ENCODE measurements around the gene COMMD1.
A peak's percentile ranks its signal among the peaks of the same experiment; 100 is the strongest.
"Not testable (repeated sequence)": the region's sequence is repeated elsewhere in the genome, so short reads cannot be mapped to it uniquely, and the experiment has no call there.

The COMMD1 gene

GRCh38 chr2:61966087-61966727 is 60.7 kb downstream of the COMMD1 start:
- no peak for DNase-seq

GRCh38 chr2:61967262-61967661 is 61.8 kb downstream of the COMMD1 start:
- DNase-seq: no peak

DNA sequence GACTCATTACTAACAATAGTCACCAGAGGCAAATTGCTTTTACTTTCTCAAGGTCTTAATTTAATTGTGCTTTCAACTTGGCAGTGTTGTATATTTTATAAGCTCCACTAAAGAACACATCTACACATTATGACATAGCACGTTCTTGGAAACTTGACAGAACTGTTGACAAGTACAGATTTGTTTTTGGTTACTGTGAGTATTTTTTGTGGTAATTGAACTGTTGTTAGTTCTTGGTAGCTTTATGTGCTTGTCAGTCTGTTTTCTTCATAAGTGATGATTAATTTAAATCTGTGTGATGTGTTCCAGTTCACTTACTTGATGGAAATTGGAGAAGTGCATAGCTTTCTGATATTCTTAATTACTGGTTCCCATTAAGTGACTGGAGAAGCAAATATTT is 63.9 kb downstream of the COMMD1 start:
- no peak for DNase-seq

- peak; percentile 81 for DNase-seq
Observed at GRCh38 chr2:61970807-61971556, 65.5 kb downstream of the COMMD1 start.

GRCh38 chr2:61978522-61978921 is 73.0 kb downstream of the COMMD1 start:
- DNase-seq: no peak

- DNase-seq: no peak
Observed at GRCh38 chr2:61980758-61981157, 75.3 kb downstream of the COMMD1 start.

- no peak for DNase-seq
Observed at GRCh38 chr2:61984682-61985081, 79.2 kb downstream of the COMMD1 start.

- no peak for DNase-seq
Observed at GRCh38 chr2:61988462-61989366, 83.2 kb downstream of the COMMD1 start.

- DNase-seq: peak; percentile 12
Observed at GRCh38 chr2:61993422-61994024, 88.0 kb downstream of the COMMD1 start.

GRCh38 chr2:61994531-61994930 is 89.1 kb downstream of the COMMD1 start:
- no peak for DNase-seq

GRCh38 chr2:61995065-61995464 is 89.6 kb downstream of the COMMD1 start:
- DNase-seq: no peak

DNA sequence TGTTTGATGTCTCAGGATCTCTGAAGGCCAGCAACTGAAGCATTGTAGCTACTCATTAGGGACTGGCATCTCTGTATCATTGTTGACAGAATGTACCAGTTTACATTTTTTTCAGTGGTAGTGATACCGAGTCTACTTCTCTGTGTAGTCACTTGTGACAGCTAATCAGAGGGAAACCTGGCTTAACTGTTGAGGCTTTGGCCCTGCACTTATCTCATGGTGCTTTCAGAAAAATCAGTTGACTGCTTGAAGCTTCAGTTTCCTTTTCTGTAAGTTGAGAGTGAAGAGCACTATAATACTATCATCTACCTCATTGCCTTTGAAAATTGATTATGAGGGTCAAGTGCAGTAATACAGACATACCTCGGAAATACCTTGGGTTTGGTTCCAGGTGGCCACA is 90.0 kb downstream of the COMMD1 start:
- no peak for DNase-seq

GRCh38 chr2:61998426-61998825 is 93.0 kb downstream of the COMMD1 start:
- no peak for DNase-seq

DNA sequence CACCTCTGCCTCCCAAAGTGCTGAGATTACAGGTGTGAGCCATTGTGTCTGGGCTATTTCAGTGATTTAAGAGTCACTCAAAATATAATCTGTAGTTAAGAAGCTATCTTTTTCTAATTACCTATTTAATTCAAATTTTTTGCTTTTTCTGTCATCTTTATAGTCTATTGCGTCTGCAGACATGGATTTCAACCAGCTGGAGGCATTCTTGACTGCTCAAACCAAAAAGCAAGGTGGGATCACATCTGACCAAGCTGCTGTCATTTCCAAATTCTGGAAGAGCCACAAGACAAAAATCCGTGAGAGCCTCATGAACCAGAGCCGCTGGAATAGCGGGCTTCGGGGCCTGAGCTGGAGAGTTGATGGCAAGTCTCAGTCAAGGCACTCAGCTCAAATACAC is 95.1 kb downstream of the COMMD1 start:
- no peak for DNase-seq

GRCh38 chr2:62001431-62001830 is 96.0 kb downstream of the COMMD1 start:
- DNase-seq: no peak

DNA sequence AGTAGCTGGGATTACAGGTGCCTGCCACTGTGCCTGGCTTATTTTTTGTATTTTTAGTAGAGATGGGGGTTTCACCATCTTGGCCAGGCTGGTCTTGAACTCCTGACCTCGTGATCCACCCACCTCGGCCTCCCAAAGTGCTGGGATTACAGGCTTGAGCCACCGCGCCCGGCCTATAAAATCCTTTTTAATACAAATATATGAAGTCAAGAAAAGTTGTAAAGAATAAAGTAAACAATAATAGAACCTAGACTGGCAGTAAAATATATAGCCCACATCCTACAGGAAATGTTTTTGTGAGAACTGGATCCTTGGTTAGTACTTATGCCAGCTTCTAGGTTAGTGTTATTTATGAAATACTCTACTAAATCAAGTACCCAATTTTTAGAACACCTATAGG is 99.0 kb downstream of the COMMD1 start:
- DNase-seq: not testable (repeated sequence)

DNA sequence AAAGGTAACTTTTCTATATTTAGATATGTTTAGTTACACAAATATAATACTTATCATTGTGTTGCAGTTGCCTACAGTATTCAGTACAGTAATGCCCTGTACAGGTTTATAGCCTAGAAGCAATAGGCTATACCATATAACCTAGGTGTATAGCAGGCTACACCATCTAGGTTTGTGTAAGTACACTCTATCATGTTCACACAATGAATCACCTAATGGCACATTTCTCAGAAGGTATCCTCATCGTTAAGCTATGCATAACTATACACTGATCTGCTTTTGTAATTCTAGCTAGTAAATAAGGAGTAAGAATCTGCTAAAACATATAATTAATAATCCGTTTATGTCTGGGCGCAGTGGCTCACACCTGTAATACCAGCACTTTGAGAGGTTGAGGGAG is 102.1 kb downstream of the COMMD1 start:
- no peak for DNase-seq

DNA sequence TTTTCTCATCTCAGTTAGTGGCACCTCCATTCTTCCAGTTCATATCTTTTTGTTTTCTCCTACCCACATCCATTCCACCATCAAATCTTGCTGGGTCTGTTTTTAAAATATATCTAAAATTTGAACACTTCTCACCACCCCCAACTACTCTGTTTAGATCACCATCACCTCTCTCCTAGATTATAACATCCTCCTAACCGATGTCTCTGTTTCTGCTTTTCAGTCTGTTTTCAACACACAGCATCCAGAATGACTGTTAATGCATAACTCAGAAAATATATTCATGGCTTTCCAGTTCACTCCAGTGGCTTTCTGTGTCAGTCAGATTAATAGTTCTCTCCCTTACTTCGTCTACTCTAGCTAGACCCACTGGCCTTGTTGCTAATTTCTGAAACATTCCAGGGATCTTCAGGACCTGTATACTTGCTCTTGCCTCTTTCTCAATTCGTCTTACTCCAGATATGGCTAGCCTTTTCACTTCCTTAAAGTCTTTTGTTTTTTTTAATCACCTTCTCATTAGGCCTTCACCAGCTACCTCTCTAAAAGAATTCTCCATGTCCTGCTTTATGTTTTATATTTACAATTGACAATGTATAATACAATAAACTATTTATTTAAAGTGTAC is 105.3 kb downstream of the COMMD1 start:
- no peak for DNase-seq

- no peak for DNase-seq
Observed at GRCh38 chr2:62013641-62014040, 108.2 kb downstream of the COMMD1 start.

DNA sequence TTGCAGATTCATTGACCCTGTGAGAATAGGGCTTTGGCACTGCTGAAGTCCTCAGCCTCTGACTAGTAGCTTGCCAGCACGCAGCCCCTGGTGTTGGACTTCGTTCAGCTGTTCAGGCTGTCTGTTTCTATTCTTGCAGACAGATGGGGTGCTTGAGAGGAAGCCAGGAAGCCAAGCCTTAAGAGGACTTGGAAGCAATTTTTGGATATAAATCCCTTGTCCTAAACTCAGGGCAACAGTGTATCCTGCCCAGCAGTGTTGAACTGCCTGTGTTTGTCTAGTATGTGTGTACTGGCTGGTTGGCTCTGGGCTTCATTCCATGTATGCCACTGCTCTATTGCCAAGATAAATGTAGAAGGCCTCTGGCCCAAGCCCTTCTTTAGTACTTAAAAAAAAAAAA is 108.6 kb downstream of the COMMD1 start:
- DNase-seq: no peak

DNA sequence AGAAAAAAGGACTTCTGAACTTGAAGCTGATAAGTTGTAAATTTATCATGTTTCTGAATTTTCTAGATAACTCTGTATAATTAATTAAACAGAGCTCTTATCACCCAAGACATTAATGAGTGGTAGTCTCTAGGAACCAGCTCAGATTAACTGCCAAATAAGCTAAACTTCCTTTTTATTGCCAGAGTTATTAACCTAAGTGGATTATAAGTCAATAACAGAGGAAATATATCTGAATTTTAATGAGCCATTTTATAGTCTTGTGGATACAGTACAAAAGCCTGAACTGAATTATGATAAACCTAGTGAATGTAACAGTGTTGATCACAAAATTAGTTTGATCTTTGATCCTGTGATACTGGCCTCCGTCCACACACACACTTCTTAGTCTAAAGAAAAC is 111.5 kb downstream of the COMMD1 start:
- no peak for DNase-seq

GRCh38 chr2:62029910-62030309 is 124.4 kb downstream of the COMMD1 start:
- DNase-seq: no peak

DNA sequence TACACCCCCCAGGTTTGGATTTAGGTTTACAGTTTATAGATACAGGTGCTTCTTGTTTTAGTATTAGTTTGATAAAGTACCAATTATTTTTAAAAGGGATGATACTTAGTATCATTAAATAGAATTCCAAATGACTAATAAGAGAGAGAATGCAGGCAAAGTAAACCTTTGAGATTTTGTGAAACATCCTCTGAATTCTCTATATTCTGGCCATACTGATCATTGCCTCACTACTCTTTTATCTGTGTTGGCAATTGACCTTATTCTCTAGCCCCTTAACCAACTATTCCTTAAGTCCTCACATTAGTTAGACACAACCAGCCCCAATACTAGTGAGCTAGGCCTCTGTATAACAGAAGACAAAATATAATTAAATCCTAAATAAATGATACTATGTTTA is 125.4 kb downstream of the COMMD1 start:
- no peak for DNase-seq

Measured in NCI-H226 (cell line).